ENCODE data around the gene ELF1.

ELF1 gene

GRCh38 chr13:41019011-41019487, at the start of gene ELF1:
TSS of gene ELF1 (minus strand) at chr13:41019316. CDS start at chr13:40982054, 37,262 bp downstream.
- in situ Hi-C loops (cut with HindIII; ENCODE audit: low sequenced_read_pairs) = no loop called here

GRCh38 chr13:41065078-41065477, 46.0 kb upstream of the ELF1 start:
- in situ Hi-C loops (cut with HindIII; ENCODE audit: low sequenced_read_pairs) = no loop called here

DNA sequence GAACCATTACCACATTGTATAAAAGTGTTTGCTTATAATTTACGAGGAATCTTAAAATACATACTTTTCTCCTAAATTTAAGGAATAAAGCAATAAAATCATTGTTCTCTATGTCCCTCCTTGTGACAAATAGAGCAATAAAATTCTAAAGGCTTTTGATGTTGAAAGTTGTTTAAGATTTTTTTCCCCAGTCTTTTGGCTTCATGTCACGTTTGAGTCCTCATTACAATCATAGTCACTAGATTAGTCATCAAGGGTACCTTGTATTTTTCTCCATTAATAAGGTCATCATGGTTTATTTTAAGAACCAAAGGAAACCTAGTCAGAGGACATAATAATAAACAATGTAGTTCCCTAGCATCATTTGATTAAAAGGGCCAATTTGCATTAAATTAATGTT, 45.4 kb upstream of the ELF1 start:
- in situ Hi-C loops (cut with HindIII; ENCODE audit: low sequenced_read_pairs) = no loop called here

GRCh38 chr13:41061914-41062837, 43.1 kb upstream of the ELF1 start:
- in situ Hi-C loops (cut with HindIII; ENCODE audit: low sequenced_read_pairs) = no loop called here

DNA sequence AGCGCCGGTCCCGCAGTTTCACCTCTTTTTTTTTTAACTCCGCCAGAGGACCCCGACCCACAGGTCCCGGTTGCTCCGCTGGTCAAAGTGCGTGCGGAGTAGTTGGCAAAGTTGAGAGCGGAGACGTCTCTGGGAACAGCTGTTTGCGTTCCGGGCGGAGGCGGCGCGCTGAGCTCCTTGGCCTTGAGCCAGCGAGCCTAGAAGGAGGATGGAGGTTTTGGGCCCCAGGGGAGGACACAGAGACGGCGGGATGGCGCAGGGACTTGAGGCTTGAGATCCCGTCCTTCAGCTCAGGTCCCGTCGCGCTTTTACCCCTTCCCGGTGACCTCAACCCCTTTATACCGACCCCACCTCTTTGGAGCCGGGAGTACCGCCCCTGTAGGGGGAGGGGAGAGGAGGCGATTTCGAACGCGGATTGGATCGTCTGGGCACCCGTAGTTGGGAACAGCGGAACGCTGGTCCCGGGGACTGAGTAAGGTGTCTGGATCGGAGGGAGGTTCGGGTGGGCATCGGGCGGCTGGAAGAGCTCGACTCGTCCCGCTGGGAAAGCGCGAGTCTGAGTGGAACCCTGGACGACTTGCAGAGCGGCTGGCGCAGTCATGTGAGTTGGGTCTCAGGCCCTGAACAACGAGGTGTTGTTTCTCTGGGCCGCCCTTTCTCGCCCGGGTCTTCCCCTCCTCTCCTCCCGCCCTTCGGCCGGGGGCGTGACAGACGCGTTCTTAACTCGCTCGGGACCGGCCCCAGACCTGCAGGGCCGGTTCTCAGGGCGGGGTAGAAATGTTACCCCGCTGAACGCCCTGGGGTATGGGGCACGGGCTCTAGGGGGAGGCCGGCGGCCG, 42.2 kb upstream of the ELF1 start, which contains the start of gene WBP4:
TSS of gene WBP4 (plus strand) at position 435 of the 839 bp plus-strand sequence. CDS start at position 600, 165 bp downstream.
- in situ Hi-C loops (cut with HindIII; ENCODE audit: low sequenced_read_pairs) = no loop called here

DNA sequence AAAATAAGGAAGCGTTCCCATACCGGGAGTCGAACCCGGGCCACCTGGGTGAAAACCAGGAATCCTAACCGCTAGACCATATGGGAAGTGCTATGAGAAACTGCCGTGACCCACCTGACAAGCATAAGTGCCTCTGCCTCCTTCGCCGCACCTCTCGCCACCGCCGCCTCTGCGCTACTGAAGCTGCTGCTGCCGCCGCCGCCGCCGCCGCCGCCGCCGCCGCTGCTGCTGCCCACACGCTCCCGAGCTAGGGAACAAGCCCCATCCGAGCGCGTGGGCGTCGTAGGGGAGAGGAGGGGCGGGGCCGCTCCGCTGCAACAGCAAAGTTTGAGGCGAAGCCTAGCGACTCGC, 41.6 kb upstream of the ELF1 start:
- in situ Hi-C loops (cut with HindIII; ENCODE audit: low sequenced_read_pairs) = no loop called here

- in situ Hi-C loops (cut with HindIII; ENCODE audit: low sequenced_read_pairs) = no loop called here
Measured at GRCh38 chr13:41060082-41060723, 41.1 kb upstream of the ELF1 start.

- in situ Hi-C loops (cut with HindIII; ENCODE audit: low sequenced_read_pairs) = no loop called here
Measured at GRCh38 chr13:41059456-41060081, 40.5 kb upstream of the ELF1 start.

DNA sequence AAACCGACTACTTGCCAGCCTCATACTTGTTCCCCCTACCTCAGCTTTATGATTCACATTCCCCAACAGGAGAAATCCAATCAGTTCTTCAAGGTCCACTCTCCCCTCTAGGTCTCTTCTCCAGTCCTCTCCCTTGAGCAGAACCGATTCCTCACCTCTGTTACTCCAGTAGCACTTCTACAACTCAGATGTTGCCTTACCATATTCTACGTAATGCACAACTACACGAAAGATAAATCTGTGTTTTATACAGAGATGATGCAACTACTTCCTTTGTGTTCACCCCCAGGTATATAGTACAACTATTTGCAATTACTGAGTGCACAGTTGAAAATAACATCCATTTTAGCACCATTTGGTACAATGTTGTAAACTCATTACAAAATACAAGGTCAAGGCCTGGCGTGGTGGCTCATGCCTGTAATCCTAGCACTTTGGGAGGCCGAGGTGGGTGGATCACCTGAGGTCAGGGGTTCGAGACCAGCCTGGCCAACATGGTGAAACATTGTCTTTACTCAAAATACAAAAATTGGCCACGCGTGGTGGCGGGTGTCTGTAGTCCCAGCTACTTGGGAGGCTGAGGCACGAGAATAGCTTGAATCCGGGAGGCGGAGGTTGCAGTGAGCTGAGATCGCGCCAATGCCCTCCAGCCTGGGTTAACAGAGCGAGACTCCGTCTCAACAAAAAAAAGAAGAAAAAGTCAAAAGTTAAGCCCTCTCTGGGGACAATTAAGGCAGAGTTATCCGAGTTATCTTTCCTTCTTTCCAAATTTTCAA, 39.4 kb upstream of the ELF1 start:
- in situ Hi-C loops (cut with HindIII; ENCODE audit: low sequenced_read_pairs) = no loop called here

DNA sequence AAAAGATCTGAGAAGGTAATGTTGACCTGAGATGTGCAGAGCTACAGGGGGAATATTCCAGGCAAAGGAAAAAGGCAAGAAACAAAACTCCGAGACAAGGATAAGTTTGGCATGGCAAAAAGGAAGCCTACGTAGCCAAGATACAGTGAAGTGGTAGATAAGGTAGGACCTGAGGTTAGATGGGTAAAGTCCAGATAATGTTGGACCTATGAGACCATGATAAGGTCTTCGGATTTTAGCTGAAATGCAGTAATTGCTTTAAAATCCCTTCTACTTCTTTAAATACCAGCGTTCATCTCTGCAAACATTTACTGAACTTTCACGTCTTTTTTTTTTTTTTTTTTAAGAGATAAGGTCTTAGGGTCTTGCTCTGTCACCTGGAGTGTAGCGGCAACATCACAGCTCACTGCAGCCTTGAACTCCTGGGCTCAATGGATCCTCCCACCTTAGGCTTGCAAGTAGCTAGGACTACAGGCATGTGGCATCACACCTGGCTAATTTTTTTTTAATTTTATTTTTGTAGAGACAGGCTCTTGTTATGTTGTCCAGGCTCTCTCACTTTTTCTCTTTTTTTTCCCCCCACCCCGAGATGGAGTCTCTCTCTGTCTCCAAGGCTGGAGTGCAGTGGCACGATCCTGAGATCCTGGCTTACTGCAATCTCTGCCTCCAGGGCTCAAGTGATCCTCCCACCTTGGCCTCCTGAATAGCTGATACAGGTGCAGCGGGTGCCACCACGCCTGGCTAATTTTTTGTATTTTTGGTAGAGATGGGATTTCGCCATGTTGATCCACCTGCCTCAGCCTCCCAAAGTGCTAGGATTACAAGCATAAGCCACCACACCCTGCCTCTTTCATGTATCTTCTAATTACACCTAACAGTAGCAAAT, 38.0 kb upstream of the ELF1 start:
- in situ Hi-C loops (cut with HindIII; ENCODE audit: low sequenced_read_pairs) = no loop called here

DNA sequence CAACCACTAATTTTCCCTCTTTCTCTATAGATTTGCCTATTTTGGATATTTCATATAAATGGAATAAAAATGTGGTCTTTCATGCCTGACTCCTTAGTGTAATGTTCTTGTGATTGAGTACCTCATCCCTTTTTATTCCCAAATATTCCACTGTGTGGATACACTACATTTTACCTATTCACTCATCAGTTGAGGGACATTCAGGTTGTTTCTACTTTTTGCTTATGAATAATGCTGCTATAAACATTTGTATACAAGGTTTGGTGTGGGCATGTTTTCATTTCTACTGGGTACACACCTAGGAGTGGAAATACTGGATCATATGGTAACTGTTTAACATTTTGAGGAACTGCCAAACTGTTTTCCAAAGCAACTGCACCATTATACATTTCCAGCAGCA, 37.1 kb upstream of the ELF1 start:
- in situ Hi-C loops (cut with HindIII; ENCODE audit: low sequenced_read_pairs) = no loop called here

DNA sequence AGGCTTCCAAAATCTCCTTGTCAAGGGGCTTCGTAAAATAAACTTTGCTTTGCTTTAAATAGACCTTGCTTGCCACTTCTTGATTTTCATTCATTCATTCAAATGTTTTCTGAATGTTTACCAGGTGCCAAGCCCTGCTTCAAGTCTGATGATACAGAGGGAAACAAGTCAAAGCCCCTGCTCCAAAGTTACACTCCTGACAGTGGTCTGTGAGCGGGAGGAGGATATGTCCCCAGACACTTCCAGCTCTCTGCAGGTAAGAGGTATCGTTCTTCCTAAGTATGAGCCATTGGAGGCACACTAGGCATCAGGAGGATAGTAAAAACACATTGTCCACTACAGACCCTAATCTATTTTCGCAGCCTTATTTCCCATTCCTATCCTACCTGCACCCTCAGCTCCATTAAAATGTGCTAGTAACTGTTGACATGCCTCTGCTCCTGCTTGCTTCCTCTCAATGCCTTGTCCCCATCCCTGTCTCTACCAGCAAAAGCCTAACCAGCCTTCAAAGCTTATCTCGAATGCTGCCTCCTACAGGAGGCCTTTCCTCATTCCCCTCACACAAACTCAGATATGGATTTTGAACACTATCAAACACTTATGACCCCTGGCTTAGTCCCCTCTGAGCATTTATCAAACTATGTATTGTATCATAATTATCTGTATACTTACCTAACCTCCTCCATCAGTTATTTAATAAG, 36.0 kb upstream of the ELF1 start:
- in situ Hi-C loops (cut with HindIII; ENCODE audit: low sequenced_read_pairs) = no loop called here

DNA sequence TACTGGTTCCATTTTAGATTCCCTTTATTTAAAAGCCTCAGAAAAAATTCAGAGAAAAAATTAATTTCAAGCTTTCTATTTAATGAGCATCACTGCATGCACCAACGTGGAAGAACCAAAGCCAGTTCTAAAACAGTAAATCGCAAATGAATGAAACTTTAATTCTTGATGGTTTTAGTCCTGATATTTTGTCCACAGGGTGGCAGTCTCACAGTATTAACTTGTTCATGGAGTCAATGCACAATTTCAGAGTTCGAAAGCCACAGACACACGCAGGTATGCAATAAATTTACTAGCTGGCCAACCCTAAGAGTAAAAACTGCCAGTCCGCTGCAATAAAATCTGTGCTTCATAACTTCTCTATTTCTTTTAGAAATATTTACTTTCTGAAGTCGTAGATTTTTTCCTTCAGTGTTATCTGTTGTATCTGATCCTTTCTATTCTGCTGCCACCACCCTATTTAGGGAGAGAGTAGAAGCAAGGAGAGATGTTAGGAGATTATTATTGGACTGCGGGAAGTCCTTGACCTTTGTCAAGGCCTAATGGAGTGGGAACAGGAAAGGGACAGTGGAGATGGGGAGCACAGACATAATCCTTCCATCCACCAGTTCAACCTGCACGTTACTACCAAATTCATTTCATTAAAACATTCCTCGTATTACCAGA, 35.2 kb upstream of the ELF1 start:
- in situ Hi-C loops (cut with HindIII; ENCODE audit: low sequenced_read_pairs) = no loop called here

DNA sequence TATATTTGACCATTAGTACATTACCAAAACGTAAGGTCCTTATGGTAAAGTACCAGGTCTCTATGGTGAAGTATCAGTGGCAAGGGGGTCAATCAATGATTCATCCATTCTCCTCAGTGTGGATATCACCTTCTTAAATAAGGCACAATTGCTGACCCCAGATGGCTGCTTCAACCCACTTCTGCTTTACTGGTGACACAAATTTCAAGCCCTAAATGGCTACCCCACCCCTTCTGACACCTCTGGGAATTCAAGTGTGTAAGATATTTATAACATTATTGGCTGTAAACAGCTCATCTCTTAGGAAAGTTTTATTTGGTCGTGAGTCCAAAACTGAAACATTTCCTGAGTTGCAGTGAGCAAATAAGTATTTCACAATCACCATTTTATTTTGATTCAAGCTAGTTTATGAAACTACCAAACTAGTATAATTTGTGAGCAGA, 34.3 kb upstream of the ELF1 start:
- in situ Hi-C loops (cut with HindIII; ENCODE audit: low sequenced_read_pairs) = no loop called here

- in situ Hi-C loops (cut with HindIII; ENCODE audit: low sequenced_read_pairs) = no loop called here
Measured at GRCh38 chr13:41052441-41052840, 33.3 kb upstream of the ELF1 start.

DNA sequence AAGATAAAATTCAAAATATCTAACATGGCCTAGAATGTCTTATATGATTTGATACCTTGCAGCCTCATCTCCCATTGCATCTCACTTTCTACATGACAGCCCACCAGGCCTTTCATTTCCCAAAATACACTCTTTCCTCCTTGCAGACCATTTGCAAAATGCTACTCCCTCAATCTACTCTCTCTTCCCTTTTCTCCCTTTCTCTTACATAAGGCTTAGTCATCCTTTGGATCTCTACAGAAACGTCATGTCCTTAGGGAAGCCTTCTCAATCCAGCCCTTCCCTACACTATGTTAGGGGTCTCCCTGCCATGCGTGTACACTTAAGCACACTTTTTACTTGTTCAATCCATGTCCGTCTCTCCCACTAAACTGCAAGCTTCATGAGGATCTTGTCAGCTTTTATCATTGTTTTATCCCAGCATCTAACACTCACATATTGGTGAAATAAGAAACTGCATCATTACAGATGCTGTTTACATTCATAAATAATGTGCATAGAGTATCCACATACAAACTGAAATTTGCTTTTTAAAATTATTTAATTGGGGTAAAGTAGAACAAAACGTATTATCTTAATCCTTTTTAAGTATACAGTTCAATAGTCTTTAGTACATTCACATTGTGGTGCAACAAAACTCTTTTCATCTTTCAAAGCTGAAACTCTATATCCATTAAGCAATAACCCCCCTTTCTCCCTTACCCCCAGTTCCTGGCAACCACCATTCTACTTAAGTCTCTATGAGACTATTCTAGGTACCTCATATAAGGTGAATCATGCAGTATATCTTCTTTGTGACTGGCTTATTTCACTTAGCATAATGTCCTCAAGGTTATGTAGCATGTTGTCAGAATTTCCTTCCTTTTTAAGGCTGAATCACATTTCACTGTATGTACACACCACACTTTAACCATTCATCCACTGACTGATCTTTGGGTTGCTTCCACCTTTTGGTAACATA, 30.6 kb upstream of the ELF1 start:
- in situ Hi-C loops (cut with HindIII; ENCODE audit: low sequenced_read_pairs) = no loop called here

DNA sequence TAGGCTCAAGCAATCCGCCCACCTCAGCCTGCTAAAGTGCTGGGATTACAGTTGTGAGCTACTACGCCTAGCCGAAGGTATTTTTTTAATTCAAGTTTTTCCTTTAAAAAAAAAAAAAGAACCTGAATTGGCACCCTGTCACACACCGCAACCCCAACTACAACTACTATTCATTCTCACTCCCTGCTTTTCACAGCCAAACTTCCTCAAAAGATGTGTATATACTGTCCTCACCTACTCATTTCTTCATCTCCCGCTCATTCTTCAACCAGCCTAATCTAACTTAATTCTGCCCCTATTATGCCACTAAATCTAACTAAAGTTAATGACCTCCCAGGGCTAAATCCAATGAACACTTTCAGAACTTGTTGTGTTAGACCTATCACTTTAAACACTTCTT, 29.5 kb upstream of the ELF1 start:
- in situ Hi-C loops (cut with HindIII; ENCODE audit: low sequenced_read_pairs) = no loop called here
